ENCODE results near the gene RRBP1. TPM values are rescaled to one million over a fixed set of nuclear protein-coding genes. Genes with fewer than 3 reads are reported as not detected.
"Not testable (repeated sequence)": the region's sequence is repeated elsewhere in the genome, so short reads cannot be mapped to it uniquely, and the experiment has no call there.

The RRBP1 gene
- total RNA-seq, 1 donor from 2014 or later: 65.0 TPM

- no peak for TF ChIP-seq CTCF (IDR thresholded peaks at IDR 0.05; ENCODE audit: insufficient read depth, low read length, severe bottlenecking)
- H3K27me3 ChIP-seq (ENCODE audit: control insufficient read depth, insufficient read depth, low read length): no peaks in the 10 kb centered on the region
- no peak for DNase-seq (ENCODE audit: low read depth)
- peaks cover 14% of the 10 kb centered on the region for H3K36me3 ChIP-seq (ENCODE audit: control insufficient read depth, insufficient read depth, low read length)
- H3K4me3 ChIP-seq (ENCODE audit: low read depth, low read length): no peak overlapping the region
- FAIRE-seq: no peak
Observed at GRCh38 chr20:17663040-17663399, 19.0 kb downstream of the RRBP1 start.

DNA sequence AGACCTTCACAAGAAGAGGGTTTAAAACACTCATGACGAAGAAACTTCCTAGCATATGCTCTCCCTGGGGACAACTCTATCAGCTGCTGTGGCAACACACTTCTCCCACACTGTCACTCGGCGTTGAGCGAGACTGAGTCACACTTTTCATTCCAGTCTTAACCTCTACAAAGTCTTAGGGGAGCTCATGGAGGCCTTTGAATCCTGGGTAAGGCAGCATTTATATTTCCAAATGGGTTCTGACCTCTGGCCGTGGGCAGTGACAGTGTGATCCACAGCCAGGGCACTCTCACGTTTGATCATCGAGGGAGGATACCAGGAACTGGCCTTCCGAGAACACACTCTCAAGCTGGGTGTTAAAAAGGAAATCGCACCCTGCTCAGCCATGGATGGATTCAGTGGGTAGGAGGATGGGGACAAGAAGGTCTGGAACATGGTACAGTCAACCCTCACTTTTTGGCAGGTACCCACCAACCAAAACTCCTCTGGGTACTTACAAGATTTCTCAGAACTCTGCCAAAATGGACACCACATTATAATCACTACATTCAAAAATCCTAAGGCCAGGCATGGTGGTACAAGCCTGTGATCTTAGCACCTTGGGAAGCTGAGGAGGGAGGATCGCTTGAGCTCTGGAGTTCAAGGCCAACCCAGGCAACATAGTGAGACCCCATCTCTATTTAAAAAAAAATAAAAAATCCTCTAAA lies 19.6 kb downstream of the RRBP1 start:
- FAIRE-seq (peak; percentile 18), DNase-seq (ENCODE audit: low read depth) (no peak)
- no peak overlapping the region for H3K4me3 ChIP-seq (ENCODE audit: low read depth, low read length)
- no peaks in the 10 kb centered on the region for H3K27me3 ChIP-seq (ENCODE audit: control insufficient read depth, insufficient read depth, low read length)
- TF ChIP-seq CTCF (IDR thresholded peaks at IDR 0.05; ENCODE audit: insufficient read depth, low read length, severe bottlenecking): no peak
- H3K36me3 ChIP-seq (ENCODE audit: control insufficient read depth, insufficient read depth, low read length): peaks cover 15% of the 10 kb centered on the region

DNA sequence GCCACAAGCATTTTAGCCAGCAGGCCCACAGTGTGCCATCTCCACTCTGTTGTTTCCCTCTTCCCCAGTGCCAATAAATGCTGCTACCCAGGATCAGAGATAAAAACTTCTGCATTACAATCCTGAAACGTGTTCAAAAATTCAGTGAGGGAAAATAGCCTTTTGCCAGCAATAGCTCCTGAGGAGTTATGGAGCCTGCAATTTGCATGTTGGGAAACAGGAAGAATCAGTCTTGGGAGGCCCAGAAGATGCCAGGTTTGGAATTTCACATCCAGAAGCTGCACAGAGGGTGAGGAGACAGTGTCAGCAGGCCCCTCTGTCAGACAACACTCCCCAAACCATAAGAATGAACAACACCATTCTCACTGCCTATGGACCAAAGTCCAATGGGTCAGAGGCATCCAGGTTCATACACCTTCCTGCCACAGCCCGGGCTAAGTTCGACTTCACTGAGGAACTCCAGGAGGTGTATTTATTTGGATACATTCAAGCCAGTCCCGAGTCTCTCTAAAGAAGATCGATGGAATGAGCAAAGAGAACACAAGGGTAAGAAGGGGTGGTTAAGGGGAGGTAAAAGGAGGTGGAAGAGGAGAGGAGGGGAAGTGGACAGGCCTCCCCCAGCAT lies 20.8 kb downstream of the RRBP1 start:
- FAIRE-seq: no peak
- Histone ChIP-seq H3K4me3 (ENCODE audit: low read depth, low read length) (no peak overlapping the region), H3K27me3 (ENCODE audit: control insufficient read depth, insufficient read depth, low read length) (no peaks in the 10 kb centered on the region), H3K36me3 (ENCODE audit: control insufficient read depth, insufficient read depth, low read length) (peaks cover 16% of the 10 kb centered on the region)
- DNase-seq (ENCODE audit: low read depth): no peak
- TF ChIP-seq CTCF (IDR thresholded peaks at IDR 0.05; ENCODE audit: insufficient read depth, low read length, severe bottlenecking): no peak

- Histone ChIP-seq H3K4me3 (ENCODE audit: low read depth, low read length) (no peak overlapping the region), H3K36me3 (ENCODE audit: control insufficient read depth, insufficient read depth, low read length) (peaks cover 18% of the 10 kb centered on the region), H3K27me3 (ENCODE audit: control insufficient read depth, insufficient read depth, low read length) (no peaks in the 10 kb centered on the region)
- no peak for DNase-seq (ENCODE audit: low read depth)
- FAIRE-seq: no peak
- TF ChIP-seq CTCF (IDR thresholded peaks at IDR 0.05; ENCODE audit: insufficient read depth, low read length, severe bottlenecking): no peak
Observed at GRCh38 chr20:17660667-17661066, 21.4 kb downstream of the RRBP1 start.

DNA sequence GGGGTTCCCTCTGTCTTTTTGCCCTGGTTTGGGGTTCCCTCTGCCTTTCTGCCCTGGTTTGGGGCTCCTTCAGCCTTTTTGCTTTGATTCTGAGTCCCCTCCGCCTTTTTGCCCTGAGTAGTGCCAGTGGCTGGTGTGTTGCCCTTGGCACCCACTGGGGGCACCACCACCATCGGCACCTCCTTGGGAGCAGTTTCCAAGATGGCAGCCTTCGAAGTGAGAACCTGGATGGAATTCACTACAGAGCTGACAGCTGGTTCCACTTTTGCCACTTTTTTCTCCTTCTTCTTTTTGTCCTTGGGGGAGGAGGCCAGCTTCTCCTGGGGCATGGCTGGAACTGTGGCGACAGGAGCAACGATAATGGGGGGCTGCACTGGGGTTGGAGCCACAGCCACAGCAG lies 22.2 kb downstream of the RRBP1 start:
- no peak for FAIRE-seq

DNA sequence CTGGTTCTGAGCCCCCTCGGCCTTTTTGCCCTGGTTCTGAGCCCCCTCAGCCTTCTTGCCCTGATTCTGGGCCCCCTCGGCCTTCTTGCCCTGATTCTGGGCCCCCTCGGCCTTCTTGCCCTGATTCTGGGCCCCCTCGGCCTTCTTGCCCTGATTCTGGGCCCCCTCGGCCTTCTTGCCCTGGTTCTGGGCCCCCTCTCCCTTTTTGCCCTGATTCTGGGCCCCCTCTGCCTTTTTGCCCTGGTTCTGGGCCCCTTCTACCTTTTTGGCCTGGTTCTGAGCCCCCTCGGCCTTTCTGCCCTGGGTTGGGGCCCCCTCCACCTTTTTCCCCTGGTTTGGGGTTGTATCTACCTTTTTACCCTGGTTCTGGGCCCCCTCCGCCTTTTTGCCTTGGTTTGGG lies 22.7 kb downstream of the RRBP1 start:
- not testable (repeated sequence) for H3K4me3 ChIP-seq (ENCODE audit: low read depth, low read length); FAIRE-seq; DNase-seq (ENCODE audit: low read depth); H3K27me3 ChIP-seq (ENCODE audit: control insufficient read depth, insufficient read depth, low read length)
- H3K36me3 ChIP-seq (ENCODE audit: control insufficient read depth, insufficient read depth, low read length): peaks cover 20% of the 10 kb centered on the region

More for the DNA sequence above, 22.2 kb downstream of the RRBP1 start:
- no peak for DNase-seq (ENCODE audit: low read depth)
- TF ChIP-seq CTCF (IDR thresholded peaks at IDR 0.05; ENCODE audit: insufficient read depth, low read length, severe bottlenecking): no peak
- H3K27me3 ChIP-seq (ENCODE audit: control insufficient read depth, insufficient read depth, low read length): no peaks in the 10 kb centered on the region
- peaks cover 18% of the 10 kb centered on the region for H3K36me3 ChIP-seq (ENCODE audit: control insufficient read depth, insufficient read depth, low read length)
- H3K4me3 ChIP-seq (ENCODE audit: low read depth, low read length): no peak overlapping the region
